K562 (cell line): ENCODE data around the gene CPSF4L.

Experiments
- HMGN3 ChIP-seq: IDR thresholded peaks from 2 replicates; pipeline ENCODE4 v1.6.1; 2011; ENCODE audit warnings: borderline replicate concordance, low read depth, mild to moderate bottlenecking, mixed read lengths, low read length; ENCODE audit not compliant: insufficient read length; ENCODE audit errors: extremely low read depth
- POLR2A ChIP-seq: fragments of 450-650 bp; conservative IDR thresholded peaks from 2 replicates; pipeline ENCODE4 v1.6.1; 2016
- PRPF4 ChIP-seq: fragments of 200-400 bp; formaldehyde crosslinking; IDR thresholded peaks from one replicate; pipeline ENCODE4 v1.6.1; 2017; ENCODE audit warnings: low read length, low read depth, mild to moderate bottlenecking; ENCODE audit not compliant: insufficient read depth, poor library complexity, severe bottlenecking
- RCOR1 ChIP-seq, 2 experiments: IDR thresholded peaks; 2 replicates each; pipeline ENCODE4 v1.6.1; 2012; ENCODE audit warnings: low read depth in 2 of 2, low read length in 2 of 2, borderline replicate concordance in 1 of 2, improper control_type of control experiment in 1 of 2
- RFX5 ChIP-seq: IDR thresholded peaks from 2 replicates; pipeline ENCODE4 v1.6.1; 2011; ENCODE audit warnings: low read depth, mild to moderate bottlenecking, improper control_type of control experiment, low read length
- SP1 ChIP-seq: sonication (generic); formaldehyde crosslinking; IDR thresholded peaks from 2 replicates; pipeline ENCODE4 v1.8.1; 2022; ENCODE audit warnings: mild to moderate bottlenecking, missing genetic modification reagents
- ZNF174 ChIP-seq: fragments of 250-450 bp; sonication (Bioruptor Pico); IDR thresholded peaks from 2 replicates; pipeline ENCODE4 v1.4.0; 2020; ENCODE audit warnings: mild to moderate bottlenecking
- ZNF263 ChIP-seq: sonication (generic); formaldehyde crosslinking; IDR thresholded peaks from 2 replicates; pipeline ENCODE4 v1.8.0; 2022; ENCODE audit warnings: mild to moderate bottlenecking, missing genetic modification reagents, borderline replicate concordance
- ZNF274 ChIP-seq: IDR thresholded peaks from 2 replicates; pipeline ENCODE4 v1.6.1; 2011; ENCODE audit warnings: low read depth, mild to moderate bottlenecking, low read length, moderate library complexity, borderline replicate concordance
- TF ChIP-seq, protein P1 (sequence below), 3 experiments: IDR thresholded peaks in 2 of 3; conservative IDR thresholded peaks in 1 of 3; 2 replicates each; pipeline ENCODE4 v1.5.1; 2011 to 2012; ENCODE audit warnings: low read length in 3 of 3, mild to moderate bottlenecking in 3 of 3, control low read depth in 2 of 3, improper control_type of control experiment in 1 of 3, inconsistent platforms in 1 of 3, low read depth in 1 of 3, mixed read lengths in 1 of 3, moderate library complexity in 1 of 3; ENCODE audit not compliant: insufficient read depth in 2 of 3
- TF ChIP-seq, protein P2 (sequence below): sonication (generic); formaldehyde crosslinking; IDR thresholded peaks from 2 replicates; pipeline ENCODE4 v1.8.1; 2023; ENCODE audit warnings: mild to moderate bottlenecking, missing genetic modification reagents, moderate library complexity

DNA sequence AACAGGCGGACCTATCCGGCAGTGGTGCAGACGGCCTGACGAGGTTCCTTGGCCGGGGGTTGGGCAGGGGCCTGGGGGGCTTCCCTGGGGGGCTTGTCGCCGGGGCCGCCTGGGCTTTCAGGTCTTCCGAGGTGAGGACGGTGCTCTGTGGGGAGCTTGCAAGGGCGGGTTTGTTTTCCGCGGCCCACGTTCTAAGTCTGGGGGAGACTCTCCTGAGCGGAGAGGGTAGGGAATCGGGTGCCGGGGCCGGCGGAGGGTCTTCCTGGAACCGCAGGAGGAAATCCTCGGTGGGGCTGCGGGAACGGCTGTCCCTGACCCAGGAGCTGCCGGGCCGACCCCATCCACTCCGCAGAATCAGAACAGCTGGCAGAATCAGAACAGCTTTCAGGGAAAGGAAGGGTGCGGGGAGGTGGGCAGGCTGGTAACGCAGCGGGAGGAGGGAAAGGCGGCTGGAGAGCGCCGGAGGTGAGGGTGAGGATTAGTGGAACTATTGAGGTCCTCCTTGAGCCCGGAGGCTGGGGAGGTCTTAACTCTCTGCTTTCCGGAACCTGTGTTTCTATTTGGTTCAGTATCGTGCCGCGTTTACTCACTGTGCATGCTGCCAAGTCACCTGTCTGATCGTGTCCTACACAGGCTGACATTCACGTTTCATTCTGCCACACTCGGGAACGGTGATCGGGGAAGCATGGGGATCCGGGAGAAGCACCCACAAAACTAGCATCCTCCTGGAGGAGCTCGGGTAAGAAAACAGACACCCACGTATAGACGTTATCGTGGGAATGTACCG, 28.9 kb downstream of the CPSF4L start:
- TF ChIP-seq ZNF274 (no peak), RCOR1 (IDR thresholded peaks at IDR 0.05; ENCODE audit: borderline replicate concordance in 1 of 2, low read depth in 2 of 2, low read length in 2 of 2) (no peak), SP1 (CRISPR knock-in tag) (no peak), ZNF263 (peak; percentile 91), HMGN3 (no peak), POLR2A (no peak), PRPF4 (no peak), ZNF174 (no peak), RFX5 (no peak)
- TF ChIP-seq, protein P1, sequence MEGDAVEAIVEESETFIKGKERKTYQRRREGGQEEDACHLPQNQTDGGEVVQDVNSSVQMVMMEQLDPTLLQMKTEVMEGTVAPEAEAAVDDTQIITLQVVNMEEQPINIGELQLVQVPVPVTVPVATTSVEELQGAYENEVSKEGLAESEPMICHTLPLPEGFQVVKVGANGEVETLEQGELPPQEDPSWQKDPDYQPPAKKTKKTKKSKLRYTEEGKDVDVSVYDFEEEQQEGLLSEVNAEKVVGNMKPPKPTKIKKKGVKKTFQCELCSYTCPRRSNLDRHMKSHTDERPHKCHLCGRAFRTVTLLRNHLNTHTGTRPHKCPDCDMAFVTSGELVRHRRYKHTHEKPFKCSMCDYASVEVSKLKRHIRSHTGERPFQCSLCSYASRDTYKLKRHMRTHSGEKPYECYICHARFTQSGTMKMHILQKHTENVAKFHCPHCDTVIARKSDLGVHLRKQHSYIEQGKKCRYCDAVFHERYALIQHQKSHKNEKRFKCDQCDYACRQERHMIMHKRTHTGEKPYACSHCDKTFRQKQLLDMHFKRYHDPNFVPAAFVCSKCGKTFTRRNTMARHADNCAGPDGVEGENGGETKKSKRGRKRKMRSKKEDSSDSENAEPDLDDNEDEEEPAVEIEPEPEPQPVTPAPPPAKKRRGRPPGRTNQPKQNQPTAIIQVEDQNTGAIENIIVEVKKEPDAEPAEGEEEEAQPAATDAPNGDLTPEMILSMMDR (IDR thresholded peaks at IDR 0.05 in 2 of 3, conservative IDR thresholded peaks at IDR 0.05 in 1 of 3; ENCODE audit: insufficient read depth in 2 of 3, low read depth in 1 of 3, low read length in 3 of 3), result no peak
- TF ChIP-seq, protein P2, sequence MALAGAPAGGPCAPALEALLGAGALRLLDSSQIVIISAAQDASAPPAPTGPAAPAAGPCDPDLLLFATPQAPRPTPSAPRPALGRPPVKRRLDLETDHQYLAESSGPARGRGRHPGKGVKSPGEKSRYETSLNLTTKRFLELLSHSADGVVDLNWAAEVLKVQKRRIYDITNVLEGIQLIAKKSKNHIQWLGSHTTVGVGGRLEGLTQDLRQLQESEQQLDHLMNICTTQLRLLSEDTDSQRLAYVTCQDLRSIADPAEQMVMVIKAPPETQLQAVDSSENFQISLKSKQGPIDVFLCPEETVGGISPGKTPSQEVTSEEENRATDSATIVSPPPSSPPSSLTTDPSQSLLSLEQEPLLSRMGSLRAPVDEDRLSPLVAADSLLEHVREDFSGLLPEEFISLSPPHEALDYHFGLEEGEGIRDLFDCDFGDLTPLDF (CRISPR knock-in tag), result no peak
